Aorta (tissue), 5 donors: ENCODE measurements around the gene EHF. TPM values are rescaled to one million over a fixed set of nuclear protein-coding genes. Genes with fewer than 3 reads are reported as not detected.

Experiments used
- ATAC-seq: fragments of 200-7000 bp; cut with Tn5 transposase; one replicate; pipeline ENCODE4 v1.9.1; 2022; ENCODE audit warnings: moderate library complexity; ENCODE audit not compliant: low FRiP score
- DNase-seq, 2 donors: peaks; one replicate each; pipeline ENCODE4 v3.0.0-alpha.2; 2020
- H3K27ac ChIP-seq, 2 donors: one replicate each; pipeline ENCODE4 v1.5.1; 2013; ENCODE audit warnings: low read length in 2 of 2, mild to moderate bottlenecking in 2 of 2, moderate library complexity in 2 of 2, control low read depth in 1 of 2, inconsistent platforms in 1 of 2, low read depth in 1 of 2
- H3K27me3 ChIP-seq, 2 donors: one replicate each; pipeline ENCODE4 v1.6.1; 2013; ENCODE audit warnings: control low read depth in 1 of 2, low read length in 1 of 2, mild to moderate bottlenecking in 1 of 2, moderate library complexity in 1 of 2; ENCODE audit not compliant: insufficient read depth in 2 of 2, control insufficient read depth in 1 of 2
- H3K36me3 ChIP-seq, 2 donors: one replicate each; pipeline ENCODE4 v1.6.1; 2013; ENCODE audit warnings: control low read depth in 1 of 2, low read length in 1 of 2, mild to moderate bottlenecking in 1 of 2; ENCODE audit not compliant: insufficient read depth in 2 of 2, control insufficient read depth in 1 of 2
- H3K4me1 ChIP-seq, 2 donors: one replicate each; pipeline ENCODE4 v1.6.1; 2013; ENCODE audit warnings: low read length in 2 of 2, control low read depth in 1 of 2, mild to moderate bottlenecking in 1 of 2, moderate library complexity in 1 of 2; ENCODE audit not compliant: insufficient read depth in 2 of 2, control insufficient read depth in 1 of 2
- H3K4me3 ChIP-seq, 2 donors: one replicate each; pipeline ENCODE4 v1.5.1; 2013; ENCODE audit warnings: low read length in 2 of 2, control low read depth in 1 of 2, mild to moderate bottlenecking in 1 of 2
- H3K9me3 ChIP-seq: one replicate; pipeline ENCODE4 v1.6.1; 2013; ENCODE audit warnings: mild to moderate bottlenecking, low read length; ENCODE audit not compliant: control insufficient read depth
- WGBS, 2 donors: extraction: QIAGEN DNeasy Blood & Tissue Kit; methylation state at CpG; one replicate each; pipeline ENCODE4 v1.1.7; 2013; 5-methylcytosine and 5-hydroxymethylcytosine counted together
- intact Hi-C, 2 donors: fragments of 100-400 bp; cut with DNase I; formaldehyde crosslinking; loops; one replicate each; pipeline versions ENCODE4 v1.14.2 to v1.15.0; 2022
- polyA plus RNA-seq, 2 donors: library from polyadenylated mRNA; stranded (reverse); fragments of 200-250 nt; gene quantifications; one replicate each; pipeline ENCODE4 v1.2.3, GENCODE V29; 2013
- total RNA-seq, 2 donors: library from RNA; stranded (reverse); fragmentation: NEBNext Ultra II Directional; extraction: Animal tissue kit (Norgen Biotek cat#: 25700); gene quantifications; one replicate each; pipeline ENCODE4 v1.2.1, GENCODE V29; 2021
- donor health status: healthy with polysubstance abuse.
- donor health status: Bipolar disorder and iron deficiency.
- donor health status: DM: no; HTN: no; CAD: no.
- donor health status: DM: no; HTN: no; CAD: no.
- donor health status: DM: yes; HTN: yes; CAD: no.

EHF gene
- total and polyA plus RNA-seq, 4 donors, result 0.36 to 8.5 (median 0.75) TPM; not detected in 1

GRCh38 chr11:34656062-34656720, 35.3 kb downstream of the EHF start:
- Histone ChIP-seq H3K27ac (no peak overlapping the region), H3K4me3 (no peak overlapping the region), H3K27me3 (no peaks in the 10 kb centered on the region), H3K4me1 (no peaks in the 10 kb centered on the region), H3K36me3 (no peaks in the 10 kb centered on the region), H3K9me3 (no peaks in the 10 kb centered on the region)
- intact Hi-C loops, result loop anchor here in 1 of 2 donors (10.0 kb wide), 1 partner anchor 189 kb away; no protein-coding TSS in a partner anchor
- 85% methylated on average over 5 of the region's 5 CpGs for WGBS, 2 donors
- ATAC-seq (no peak), DNase-seq (no peak)

GRCh38 chr11:34658071-34659015, 37.5 kb downstream of the EHF start:
- DNase-seq, result no peak
- H3K4me1 ChIP-seq, result no peaks in the 10 kb centered on the region
- ATAC-seq, result no peak
- no peaks in the 10 kb centered on the region for H3K36me3 ChIP-seq
- H3K4me3 ChIP-seq, result no peak overlapping the region
- H3K27me3 ChIP-seq, result no peaks in the 10 kb centered on the region
- intact Hi-C loops, result loop anchor here in 1 of 2 donors (10.0 kb wide), 1 partner anchor 186 kb away; no protein-coding TSS in a partner anchor
- H3K9me3 ChIP-seq, result no peaks in the 10 kb centered on the region
- 77 to 82% methylated on average over 14 of the region's 14 CpGs for WGBS, 2 donors
- no peak overlapping the region for H3K27ac ChIP-seq

DNA sequence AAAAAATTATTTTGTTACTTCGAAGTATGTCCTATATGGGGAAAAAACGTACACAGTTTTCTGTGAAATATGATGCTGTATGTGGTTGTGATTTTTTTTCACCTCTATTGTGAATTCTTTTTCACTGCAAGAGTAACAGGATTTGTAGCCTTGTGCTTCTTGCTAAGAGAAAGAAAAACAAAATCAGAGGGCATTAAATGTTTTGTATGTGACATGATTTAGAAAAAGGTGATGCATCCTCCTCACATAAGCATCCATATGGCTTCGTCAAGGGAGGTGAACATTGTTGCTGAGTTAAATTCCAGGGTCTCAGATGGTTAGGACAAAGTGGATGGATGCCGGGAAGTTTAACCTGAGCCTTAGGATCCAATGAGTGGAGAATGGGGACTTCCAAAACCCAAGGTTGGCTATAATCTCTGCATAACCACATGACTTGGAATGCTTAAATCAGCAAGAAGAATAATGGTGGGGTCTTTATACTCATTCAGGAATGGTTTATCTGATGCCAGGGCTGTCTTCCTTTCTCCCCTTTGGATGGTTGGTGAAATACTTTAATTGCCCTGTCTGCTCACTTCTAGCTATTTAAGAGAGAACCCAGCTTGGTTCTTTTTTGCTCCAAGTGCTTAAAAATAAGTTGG, 38.3 kb downstream of the EHF start:
- no peaks in the 10 kb centered on the region for H3K27me3 ChIP-seq
- WGBS, 2 donors, result 76 to 80% methylated on average over 4 of the region's 4 CpGs
- intact Hi-C loops, result loop anchor here in 1 of 2 donors (10.0 kb wide), 1 partner anchor 186 kb away; no protein-coding TSS in a partner anchor
- no peak overlapping the region for H3K4me3 ChIP-seq
- H3K4me1 ChIP-seq, result no peaks in the 10 kb centered on the region
- no peaks in the 10 kb centered on the region for H3K36me3 ChIP-seq
- no peaks in the 10 kb centered on the region for H3K9me3 ChIP-seq
- ATAC-seq (no peak), DNase-seq (no peak)
- no peak overlapping the region for H3K27ac ChIP-seq

DNA sequence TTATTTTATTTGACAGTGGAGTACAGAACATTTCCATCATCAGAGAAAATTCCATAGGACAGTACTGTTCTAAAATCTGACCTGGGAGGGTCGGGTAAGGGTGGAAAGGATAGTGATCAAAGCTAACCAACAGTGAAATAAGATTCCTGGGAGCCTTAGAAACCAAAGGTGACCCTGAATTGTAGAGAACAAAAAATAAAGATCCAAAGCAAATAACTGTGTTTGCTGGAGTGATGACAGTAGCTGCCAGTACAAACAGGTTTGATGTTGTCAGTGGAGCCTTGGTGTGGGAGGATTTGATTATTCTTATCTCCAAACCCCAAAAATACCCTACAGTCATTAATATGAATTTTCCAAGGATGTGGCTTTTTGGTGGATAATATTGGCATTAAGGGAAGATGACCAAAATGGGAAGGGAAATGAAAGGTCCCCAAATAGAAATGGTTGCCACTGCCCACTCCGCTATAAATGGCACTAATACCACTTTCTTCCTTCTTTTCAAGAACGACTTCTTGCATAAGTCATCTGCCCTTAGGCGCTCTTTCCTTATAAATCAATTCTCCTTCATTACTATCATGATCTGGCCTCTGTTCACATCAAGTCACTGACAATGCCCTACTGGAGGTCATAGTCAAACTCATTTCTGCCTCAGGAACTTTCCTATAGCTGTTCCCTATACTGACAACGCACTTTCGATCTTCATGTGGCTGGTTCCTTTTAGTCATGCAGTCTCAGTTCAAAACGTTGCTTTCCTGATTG, 44.4 kb downstream of the EHF start:
- H3K4me1 ChIP-seq, result no peaks in the 10 kb centered on the region
- no peak overlapping the region for H3K4me3 ChIP-seq
- H3K27ac ChIP-seq, result no peak overlapping the region
- no peaks in the 10 kb centered on the region for H3K36me3 ChIP-seq
- DNase-seq (no peak), ATAC-seq (no peak)
- 78 to 79% methylated on average over 7 of the region's 7 CpGs for WGBS, 2 donors
- intact Hi-C loops, result no loop called here
- H3K9me3 ChIP-seq, result no peaks in the 10 kb centered on the region
- peaks cover 0 to 6% of the 10 kb centered on the region in 2 donors for H3K27me3 ChIP-seq

DNA sequence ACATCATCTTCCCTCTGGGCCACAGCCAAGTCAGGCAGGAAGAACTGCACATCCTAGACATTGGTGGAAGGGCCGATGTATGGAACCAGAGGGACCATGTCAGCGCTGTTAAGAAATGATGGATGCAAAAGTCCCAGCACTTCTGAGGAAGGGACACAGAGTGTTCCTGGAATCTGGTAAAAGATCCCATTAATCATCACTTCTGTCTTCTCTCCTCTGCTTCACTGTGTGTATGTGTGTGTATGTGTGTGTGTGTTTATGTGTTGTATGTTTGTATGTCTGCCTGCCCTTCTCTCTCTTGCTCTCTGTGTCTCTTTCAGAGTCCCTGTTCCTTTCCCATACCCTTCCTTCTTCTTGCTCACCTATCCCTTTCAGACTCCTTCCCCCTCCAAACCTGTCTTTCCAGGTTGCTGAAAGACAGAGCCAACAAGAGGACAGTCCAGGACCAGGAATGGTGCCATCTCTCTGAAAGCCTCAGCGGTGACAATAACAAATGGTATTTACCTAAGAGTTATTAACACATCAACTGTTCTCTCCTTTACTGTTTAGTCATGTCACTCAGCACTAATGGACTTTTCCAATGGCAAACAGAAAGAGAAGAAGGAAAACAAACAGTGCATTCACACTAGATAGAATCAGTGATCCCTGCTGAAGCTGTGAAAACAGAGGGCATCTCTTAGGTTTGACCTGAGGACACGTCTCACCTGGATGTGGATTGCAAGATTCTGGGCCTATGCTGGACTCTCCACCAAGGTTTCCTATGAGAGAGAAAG, 47.1 kb downstream of the EHF start:
- Histone ChIP-seq H3K4me3 (no peak overlapping the region), H3K27me3 (peaks cover 0 to 6% of the 10 kb centered on the region in 2 donors), H3K27ac (no peak overlapping the region), H3K4me1 (no peaks in the 10 kb centered on the region), H3K36me3 (no peaks in the 10 kb centered on the region), H3K9me3 (no peaks in the 10 kb centered on the region)
- no peak for ATAC-seq
- DNase-seq, result no peak
- 43 to 57% methylated on average over 4 of the region's 4 CpGs for WGBS, 2 donors
- intact Hi-C loops, result no loop called here

- no peak overlapping the region for H3K27ac ChIP-seq
- H3K4me3 ChIP-seq, result no peak overlapping the region
- no peaks in the 10 kb centered on the region for H3K4me1 ChIP-seq
- peaks cover 0 to 6% of the 10 kb centered on the region in 2 donors for H3K27me3 ChIP-seq
- H3K36me3 ChIP-seq, result no peaks in the 10 kb centered on the region
- WGBS, 2 donors, result 75 to 85% methylated on average over 4 of the region's 4 CpGs
- ATAC-seq (no peak), DNase-seq (no peak)
- intact Hi-C loops, result no loop called here
- H3K9me3 ChIP-seq, result no peaks in the 10 kb centered on the region
These were observed 47.7 kb downstream of the EHF start for GRCh38 chr11:34668583-34669053.

DNA sequence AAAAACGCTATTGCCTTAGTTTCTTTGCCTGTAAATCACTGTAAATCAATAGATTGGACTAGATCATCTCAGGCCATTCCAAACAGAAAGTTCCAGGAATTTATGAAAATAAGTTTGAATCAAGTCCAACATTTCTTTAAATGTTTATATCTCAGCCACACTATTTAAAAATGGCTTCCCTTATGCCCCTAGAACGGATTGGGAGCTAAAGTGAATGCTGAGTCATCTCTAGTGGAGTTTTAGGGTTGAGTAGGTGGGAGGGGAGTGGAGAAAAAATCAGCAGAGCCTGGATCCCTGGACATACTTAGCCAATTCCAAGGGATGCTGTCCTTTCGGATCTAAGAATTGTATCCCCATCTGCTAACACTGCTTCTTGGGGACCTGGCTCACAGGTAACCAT, 48.6 kb downstream of the EHF start:
- no peak overlapping the region for H3K27ac ChIP-seq
- ATAC-seq, result no peak
- WGBS, 2 donors, result 67 to 69% methylated on average over 3 of the region's 3 CpGs

More for the DNA sequence above, 48.6 kb downstream of the EHF start:
- H3K27me3 ChIP-seq, result peaks cover 0 to 6% of the 10 kb centered on the region in 2 donors
- no peaks in the 10 kb centered on the region for H3K4me1 ChIP-seq
- DNase-seq, result no peak
- intact Hi-C loops, result no loop called here
- H3K36me3 ChIP-seq, result no peaks in the 10 kb centered on the region
- no peak overlapping the region for H3K4me3 ChIP-seq
- no peaks in the 10 kb centered on the region for H3K9me3 ChIP-seq
